Neural cell (in vitro differentiated cells): Measurements from ENCODE around the gene H2BK1. TPM values are rescaled to one million over a fixed set of nuclear protein-coding genes. Genes with fewer than 3 reads are reported as not detected.

Experiments
- H2AFZ ChIP-seq: fragments of 200-600, 300-800 bp; sonication (generic), shearing (Covaris generic); 2 replicates; pipeline ENCODE4 v1.6.0; 2014; ENCODE audit warnings: low read depth, mild to moderate bottlenecking, antibody characterized with exemption, low read length, moderate library complexity
- H3F3A ChIP-seq: fragments of 200-600 bp; shearing (Covaris generic); 2 replicates; pipeline ENCODE4 v1.6.1; 2016; ENCODE audit warnings: mild to moderate bottlenecking, moderate library complexity, mixed read lengths, antibody characterized with exemption, low read length; ENCODE audit not compliant: insufficient read depth, poor library complexity, severe bottlenecking
- H3K27ac ChIP-seq: fragments of 200-600, 300-800 bp; sonication (generic), shearing (Covaris generic); 2 replicates; pipeline ENCODE4 v1.5.1; 2014; ENCODE audit warnings: mild to moderate bottlenecking, low read length, moderate library complexity
- H3K27me3 ChIP-seq: fragments of 300-800, 200-600 bp; sonication (generic), shearing (Covaris generic); 2 replicates; pipeline ENCODE4 v1.6.0; 2014; ENCODE audit warnings: mild to moderate bottlenecking, low read depth, low read length, moderate library complexity; ENCODE audit not compliant: insufficient read depth
- H3K36me3 ChIP-seq: fragments of 300-800, 200-600 bp; sonication (generic), shearing (Covaris generic); 2 replicates; pipeline ENCODE4 v1.5.1; 2014; ENCODE audit warnings: mild to moderate bottlenecking, antibody characterized with exemption, low read length, moderate library complexity; ENCODE audit not compliant: insufficient read depth
- H3K4me2 ChIP-seq: fragments of 300-800, 200-600 bp; sonication (generic), shearing (Covaris generic); 2 replicates; pipeline ENCODE4 v1.6.0; 2014; ENCODE audit warnings: mild to moderate bottlenecking, low read length
- H3K4me3 ChIP-seq: fragments of 300-800, 200-600 bp; sonication (generic), shearing (Covaris generic); 2 replicates; pipeline ENCODE4 v1.5.1; 2014; ENCODE audit warnings: mild to moderate bottlenecking, low read length, moderate library complexity
- H3K79me2 ChIP-seq: fragments of 200-600 bp; shearing (Covaris generic); replicated peaks from 2 replicates; pipeline ENCODE4 v1.6.0; 2014; ENCODE audit warnings: mild to moderate bottlenecking, low read length, moderate library complexity; ENCODE audit not compliant: insufficient read depth
- H3K9ac ChIP-seq: fragments of 300-800, 200-600 bp; sonication (generic), shearing (Covaris generic); 2 replicates; pipeline ENCODE4 v1.6.1; 2016; ENCODE audit warnings: mild to moderate bottlenecking, low read length, mixed read lengths
- H3K9me2 ChIP-seq: fragments of 200-600 bp; shearing (Covaris generic); 2 replicates; pipeline ENCODE4 v1.6.1; 2016; ENCODE audit warnings: mild to moderate bottlenecking, low read length, mixed read lengths; ENCODE audit not compliant: insufficient read depth
- H3K9me3 ChIP-seq: fragments of 200-600, 300-800 bp; sonication (generic), shearing (Covaris generic); 2 replicates; pipeline ENCODE4 v1.6.1; 2016; ENCODE audit warnings: mild to moderate bottlenecking, mixed run types, low read length, moderate library complexity, mixed read lengths
- H4K20me1 ChIP-seq: fragments of 200-600 bp; shearing (Covaris generic); 2 replicates; pipeline ENCODE4 v1.6.1; 2016; ENCODE audit warnings: mild to moderate bottlenecking, mixed run types; ENCODE audit not compliant: insufficient read depth
- CTCF ChIP-seq: fragments of 450-650 bp; IDR thresholded peaks from 2 replicates; pipeline ENCODE4 v1.5.1; 2014; ENCODE audit warnings: antibody characterized with exemption, mild to moderate bottlenecking, moderate library complexity; ENCODE audit not compliant: poor library complexity, severe bottlenecking
- EP300 ChIP-seq: fragments of 450-650 bp; conservative IDR thresholded peaks from 2 replicates; pipeline ENCODE4 v1.6.1; 2014; ENCODE audit warnings: antibody characterized with exemption, mild to moderate bottlenecking, moderate library complexity; ENCODE audit not compliant: poor library complexity, severe bottlenecking
- EZH2 ChIP-seq: fragments of 200-600, 300-800 bp; shearing (Covaris generic), sonication (generic); IDR thresholded peaks from 2 replicates; pipeline ENCODE4 v1.6.1; 2014; ENCODE audit warnings: antibody characterized with exemption, low read length, borderline replicate concordance, mild to moderate bottlenecking; ENCODE audit not compliant: insufficient read depth, poor library complexity, severe bottlenecking
- MXI1 ChIP-seq: fragments of 450-650 bp; conservative IDR thresholded peaks from 2 replicates; pipeline ENCODE4 v1.6.1; 2014; ENCODE audit warnings: antibody characterized with exemption, mild to moderate bottlenecking; ENCODE audit not compliant: poor library complexity, severe bottlenecking
- POLR2AphosphoS5 ChIP-seq: IDR thresholded peaks from 2 replicates; pipeline ENCODE4 v1.6.1; 2012
- RAD21 ChIP-seq: fragments of 450-650 bp; conservative IDR thresholded peaks from 2 replicates; pipeline ENCODE4 v1.6.1; 2014; ENCODE audit warnings: antibody characterized with exemption, mild to moderate bottlenecking, moderate library complexity
- REST ChIP-seq: IDR thresholded peaks from 2 replicates; pipeline ENCODE4 v1.6.1; 2012; ENCODE audit warnings: borderline replicate concordance
- SMC3 ChIP-seq: fragments of 450-650 bp; conservative IDR thresholded peaks from 2 replicates; pipeline ENCODE4 v1.6.1; 2014; ENCODE audit warnings: antibody characterized with exemption, mild to moderate bottlenecking, moderate library complexity; ENCODE audit not compliant: poor library complexity
- TAF1 ChIP-seq: IDR thresholded peaks from 2 replicates; pipeline ENCODE4 v1.6.1; 2012; ENCODE audit warnings: low read depth
- polyA plus RNA-seq: library from polyadenylated mRNA; depleted of rRNA; stranded (reverse); fragments of >200 nt; gene quantifications from 2 replicates; pipeline ENCODE4 v1.2.3, GENCODE V29; 2014

The H2BK1 gene
- polyA plus RNA-seq, 1 donor from 2014 or later: not detected

- H3K4me2 ChIP-seq: no peak overlapping the region
- no peak for TF ChIP-seq MXI1
- TF ChIP-seq TAF1: no peak
- TF ChIP-seq CTCF: no peak
- TF ChIP-seq RAD21: no peak
- no peak for TF ChIP-seq SMC3
- TF ChIP-seq EZH2: no peak
- no peak for TF ChIP-seq REST
- no peak for TF ChIP-seq POLR2AphosphoS5
- TF ChIP-seq EP300: no peak
- H3K27me3 ChIP-seq: no peaks in the 10 kb centered on the region
- H3K27ac ChIP-seq: no peak overlapping the region
- H2AFZ ChIP-seq: no peak overlapping the region
- no peak overlapping the region for H3K9ac ChIP-seq
- no peaks in the 10 kb centered on the region for H4K20me1 ChIP-seq
- no peaks in the 10 kb centered on the region for H3K36me3 ChIP-seq
- H3K9me2 ChIP-seq: no peaks in the 10 kb centered on the region
- H3K79me2 ChIP-seq: no peaks in the 10 kb centered on the region
- H3F3A ChIP-seq: no peaks in the 10 kb centered on the region
- H3K4me3 ChIP-seq: no peak overlapping the region
- H3K9me3 ChIP-seq: no peaks in the 10 kb centered on the region
These were observed 21.2 kb downstream of the H2BK1 start for GRCh38 chr7:151189038-151189437.

GRCh38 chr7:151188252-151188542, 22.1 kb downstream of the H2BK1 start:
- H4K20me1 ChIP-seq: no peaks in the 10 kb centered on the region
- H3K9me3 ChIP-seq: no peaks in the 10 kb centered on the region

More at GRCh38 chr7:151188252-151188542, 22.1 kb downstream of the H2BK1 start:
- H2AFZ ChIP-seq: no peak overlapping the region
- H3K4me3 ChIP-seq: no peak overlapping the region
- H3K4me2 ChIP-seq: no peak overlapping the region
- H3K9me2 ChIP-seq: no peaks in the 10 kb centered on the region
- H3F3A ChIP-seq: no peaks in the 10 kb centered on the region
- no peak for TF ChIP-seq TAF1
- TF ChIP-seq EP300: no peak
- TF ChIP-seq REST: no peak
- TF ChIP-seq MXI1: no peak
- no peak for TF ChIP-seq POLR2AphosphoS5
- TF ChIP-seq SMC3: no peak
- TF ChIP-seq CTCF: no peak
- TF ChIP-seq EZH2: no peak
- no peak for TF ChIP-seq RAD21
- H3K36me3 ChIP-seq: no peaks in the 10 kb centered on the region
- H3K27ac ChIP-seq: no peak overlapping the region
- H3K27me3 ChIP-seq: no peaks in the 10 kb centered on the region
- H3K9ac ChIP-seq: no peak overlapping the region
- H3K79me2 ChIP-seq: no peaks in the 10 kb centered on the region
